Smooth muscle cell (in vitro differentiated cells): ENCODE results near the gene TMPRSS13. TPM values are rescaled to one million over a fixed set of nuclear protein-coding genes. Genes with fewer than 3 reads are reported as not detected.

Experiments
- DNase-seq: peaks from one replicate; lab custom pipeline; 2025; ENCODE audit not compliant: unreplicated experiment; lab: John Stamatoyannopoulos, UW
- H2AFZ ChIP-seq: fragments of 200-600 bp; sonication (generic); 2 replicates; pipeline ENCODE4 v1.6.0; 2016; ENCODE audit warnings: antibody characterized with exemption, low read depth, mild to moderate bottlenecking
- H3F3A ChIP-seq: fragments of 200-600 bp; sonication (generic); 2 replicates; pipeline ENCODE4 v1.6.0; 2017; ENCODE audit warnings: antibody characterized with exemption, low read depth
- H3K27ac ChIP-seq: fragments of 200-600 bp; sonication (generic); 2 replicates; pipeline ENCODE4 v1.5.1; 2016; ENCODE audit warnings: low read depth, mild to moderate bottlenecking
- H3K27me3 ChIP-seq: fragments of 200-600 bp; sonication (generic); 2 replicates; pipeline ENCODE4 v1.6.1; 2016; ENCODE audit warnings: low read depth, mild to moderate bottlenecking
- H3K36me3 ChIP-seq: fragments of 200-600 bp; sonication (generic); 2 replicates; pipeline ENCODE4 v1.5.1; 2016; ENCODE audit warnings: low read depth
- H3K4me1 ChIP-seq: fragments of 200-600 bp; sonication (generic); 2 replicates; pipeline ENCODE4 v1.5.1; 2016; ENCODE audit warnings: low read depth
- H3K4me2 ChIP-seq: fragments of 200-600 bp; sonication (generic); 2 replicates; pipeline ENCODE4 v1.6.0; 2016; ENCODE audit warnings: mild to moderate bottlenecking
- H3K4me3 ChIP-seq: fragments of 200-600 bp; sonication (generic); 2 replicates; pipeline ENCODE4 v1.5.1; 2016; ENCODE audit warnings: mild to moderate bottlenecking
- H3K79me2 ChIP-seq: fragments of 200-600 bp; sonication (generic); 2 replicates; pipeline ENCODE4 v1.6.0; 2016; ENCODE audit warnings: low read depth, mild to moderate bottlenecking
- H3K9ac ChIP-seq: fragments of 200-600 bp; sonication (generic); 2 replicates; pipeline ENCODE4 v1.6.0; 2016; ENCODE audit warnings: low read depth
- H3K9me3 ChIP-seq: fragments of 200-600 bp; sonication (generic); replicated peaks from 2 replicates; pipeline ENCODE4 v1.5.1; 2016; ENCODE audit warnings: low read depth
- H4K20me1 ChIP-seq: fragments of 200-600 bp; sonication (generic); 2 replicates; pipeline ENCODE4 v1.6.0; 2016; ENCODE audit warnings: low read depth
- WGBS: methylation state at CpG from one replicate; pipeline ENCODE4 v1.1.7; 2016; ENCODE audit warnings: low lambda C conversion rate; 5-methylcytosine and 5-hydroxymethylcytosine counted together
- polyA plus RNA-seq: library from polyadenylated mRNA; unstranded; fragments of >200 nt; fragmentation: Nextera tagmentation; extraction: Ambion mirVana; gene quantifications from 2 replicates; pipeline ENCODE4 v1.2.1, GENCODE V29; 2016
- total RNA-seq: library from RNA; depleted of rRNA; stranded (reverse); fragments of >200 nt; gene quantifications from 2 replicates; pipeline ENCODE4 v1.2.3, GENCODE V29; 2014
- TF ChIP-seq, protein P1 (sequence below): fragments of 200-600 bp; sonication (generic); IDR thresholded peaks from 2 replicates; pipeline ENCODE4 v1.5.1; 2017; ENCODE audit warnings: borderline replicate concordance, mild to moderate bottlenecking, antibody characterized with exemption; ENCODE audit not compliant: insufficient read depth, poor library complexity, severe bottlenecking

The TMPRSS13 gene
- total and polyA plus RNA-seq, 2 experiments from 2014 or later, result 0.73 to 1.3 TPM

DNA sequence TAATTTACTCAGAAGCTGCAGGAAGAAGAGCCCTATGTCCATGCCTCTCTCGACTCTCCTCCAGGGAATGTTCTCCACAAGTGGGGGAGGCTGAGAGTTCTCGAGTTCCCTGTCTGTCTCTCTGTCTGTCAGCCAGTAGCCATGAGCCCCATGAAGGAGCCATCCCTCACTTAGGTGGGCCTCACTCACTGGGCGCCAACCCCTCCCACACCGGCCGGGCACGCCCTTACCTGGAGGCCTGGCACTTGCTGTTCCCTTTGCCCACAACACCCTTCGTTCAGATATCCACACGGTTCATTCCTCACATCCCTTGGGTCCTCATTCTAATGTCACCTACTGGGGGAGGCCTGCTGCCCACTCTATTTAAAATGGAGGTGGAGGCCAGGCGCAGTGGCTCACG is 42.8 kb upstream of the TMPRSS13 start:
- Histone ChIP-seq H3K4me1 (no peaks in the 10 kb centered on the region), H3F3A (no peaks in the 10 kb centered on the region), H3K27ac (no peak overlapping the region), H3K9ac (no peak overlapping the region), H3K36me3 (no peaks in the 10 kb centered on the region), H3K9me3 (no peaks in the 10 kb centered on the region), H3K4me2 (no peak overlapping the region), H2AFZ (no peak overlapping the region), H3K27me3 (no peaks in the 10 kb centered on the region), H3K4me3 (no peak overlapping the region), H4K20me1 (no peaks in the 10 kb centered on the region), H3K79me2 (no peaks in the 10 kb centered on the region)
- TF ChIP-seq, protein P1, sequence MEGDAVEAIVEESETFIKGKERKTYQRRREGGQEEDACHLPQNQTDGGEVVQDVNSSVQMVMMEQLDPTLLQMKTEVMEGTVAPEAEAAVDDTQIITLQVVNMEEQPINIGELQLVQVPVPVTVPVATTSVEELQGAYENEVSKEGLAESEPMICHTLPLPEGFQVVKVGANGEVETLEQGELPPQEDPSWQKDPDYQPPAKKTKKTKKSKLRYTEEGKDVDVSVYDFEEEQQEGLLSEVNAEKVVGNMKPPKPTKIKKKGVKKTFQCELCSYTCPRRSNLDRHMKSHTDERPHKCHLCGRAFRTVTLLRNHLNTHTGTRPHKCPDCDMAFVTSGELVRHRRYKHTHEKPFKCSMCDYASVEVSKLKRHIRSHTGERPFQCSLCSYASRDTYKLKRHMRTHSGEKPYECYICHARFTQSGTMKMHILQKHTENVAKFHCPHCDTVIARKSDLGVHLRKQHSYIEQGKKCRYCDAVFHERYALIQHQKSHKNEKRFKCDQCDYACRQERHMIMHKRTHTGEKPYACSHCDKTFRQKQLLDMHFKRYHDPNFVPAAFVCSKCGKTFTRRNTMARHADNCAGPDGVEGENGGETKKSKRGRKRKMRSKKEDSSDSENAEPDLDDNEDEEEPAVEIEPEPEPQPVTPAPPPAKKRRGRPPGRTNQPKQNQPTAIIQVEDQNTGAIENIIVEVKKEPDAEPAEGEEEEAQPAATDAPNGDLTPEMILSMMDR, result no peak
- 95% methylated on average over 10 of the region's 10 CpGs for WGBS
- no peak for DNase-seq

DNA sequence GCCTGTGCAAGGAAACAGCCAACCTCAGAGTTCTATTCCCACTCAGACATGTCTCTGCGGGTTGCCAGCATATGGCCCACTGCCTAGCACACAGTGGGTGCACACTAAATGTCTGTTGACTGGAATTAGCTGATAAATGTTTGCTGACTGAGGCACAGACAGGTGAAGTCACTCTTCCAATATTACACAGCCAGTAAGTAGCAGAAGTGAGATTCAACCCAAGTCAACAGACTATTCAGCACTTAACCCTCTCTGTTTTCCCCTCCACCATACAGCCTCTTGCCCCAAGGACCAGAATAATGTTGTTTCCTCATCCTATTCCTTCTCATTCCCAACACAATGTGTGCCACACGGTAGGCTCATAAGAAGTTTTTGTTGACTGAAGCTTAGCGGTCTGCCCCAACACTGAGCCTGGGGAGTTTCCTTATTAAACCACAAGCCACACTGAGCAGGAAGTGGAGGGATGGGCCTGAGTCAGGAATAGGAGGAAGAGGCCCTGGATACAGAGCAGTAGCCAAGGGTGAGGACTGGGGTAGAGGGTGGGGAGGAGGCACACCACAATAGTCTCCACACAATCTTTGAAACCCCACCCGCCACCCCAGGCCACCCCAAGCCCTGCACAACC is 41.3 kb upstream of the TMPRSS13 start:
- 73% methylated on average over 4 of the region's 4 CpGs for WGBS
- Histone ChIP-seq H3K4me3 (no peak overlapping the region), H3K27me3 (no peaks in the 10 kb centered on the region), H3K27ac (no peak overlapping the region), H3F3A (no peaks in the 10 kb centered on the region), H3K9ac (no peak overlapping the region), H2AFZ (no peak overlapping the region), H4K20me1 (no peaks in the 10 kb centered on the region), H3K36me3 (no peaks in the 10 kb centered on the region), H3K79me2 (no peaks in the 10 kb centered on the region), H3K4me2 (no peak overlapping the region), H3K9me3 (no peaks in the 10 kb centered on the region), H3K4me1 (no peaks in the 10 kb centered on the region)
- no peak for DNase-seq
- TF ChIP-seq, protein P1, result no peak

DNA sequence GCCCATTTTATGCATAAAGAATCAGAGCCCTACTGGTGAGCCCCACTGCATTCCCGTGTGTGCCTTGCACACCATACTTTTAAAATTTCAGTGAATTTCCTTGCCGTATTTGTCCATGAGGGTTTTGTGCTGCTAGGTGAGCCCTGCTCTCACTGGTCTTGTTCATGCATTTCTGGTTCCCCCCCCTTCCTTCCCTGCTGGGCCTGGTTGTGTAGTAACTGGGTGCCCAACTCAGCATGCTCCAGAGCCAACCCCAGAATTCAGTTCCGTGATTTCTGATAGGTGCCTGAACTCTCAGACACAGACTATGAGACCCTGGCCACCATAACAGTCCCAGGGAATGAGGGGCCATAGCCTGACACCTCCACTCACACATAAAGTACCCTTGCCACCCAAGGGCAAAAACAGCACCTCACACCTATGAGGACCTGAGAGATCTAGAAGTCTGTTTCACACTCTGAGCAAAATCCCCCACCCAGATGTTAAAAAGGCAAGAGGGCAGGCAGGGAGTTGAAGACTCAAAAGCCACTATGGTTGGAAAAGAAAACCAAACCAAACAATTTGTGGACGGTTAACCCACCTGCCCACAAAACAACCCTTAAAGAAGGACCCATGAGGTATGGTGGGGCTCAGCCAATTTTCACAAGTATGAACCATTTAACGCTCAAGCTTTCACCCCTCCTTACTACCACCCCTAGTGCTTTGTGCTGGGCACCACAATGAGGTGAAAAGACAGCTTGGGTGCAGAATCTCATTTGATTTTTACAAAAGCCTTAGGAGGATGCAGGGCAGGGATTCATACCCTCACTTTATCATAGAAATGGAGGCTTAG is 40.2 kb upstream of the TMPRSS13 start:
- H3K4me1 ChIP-seq, result no peaks in the 10 kb centered on the region
- TF ChIP-seq, protein P1, result no peak
- no peak overlapping the region for H3K9ac ChIP-seq
- no peaks in the 10 kb centered on the region for H3F3A ChIP-seq
- H3K27me3 ChIP-seq, result no peaks in the 10 kb centered on the region
- H3K36me3 ChIP-seq, result no peaks in the 10 kb centered on the region
- no peak for DNase-seq
- no peak overlapping the region for H3K4me3 ChIP-seq
- H3K4me2 ChIP-seq, result no peak overlapping the region
- H3K27ac ChIP-seq, result no peak overlapping the region
- H2AFZ ChIP-seq, result no peak overlapping the region
- no peaks in the 10 kb centered on the region for H3K79me2 ChIP-seq
- 90% methylated on average over 5 of the region's 5 CpGs for WGBS
- no peaks in the 10 kb centered on the region for H4K20me1 ChIP-seq
- H3K9me3 ChIP-seq, result no peaks in the 10 kb centered on the region

DNA sequence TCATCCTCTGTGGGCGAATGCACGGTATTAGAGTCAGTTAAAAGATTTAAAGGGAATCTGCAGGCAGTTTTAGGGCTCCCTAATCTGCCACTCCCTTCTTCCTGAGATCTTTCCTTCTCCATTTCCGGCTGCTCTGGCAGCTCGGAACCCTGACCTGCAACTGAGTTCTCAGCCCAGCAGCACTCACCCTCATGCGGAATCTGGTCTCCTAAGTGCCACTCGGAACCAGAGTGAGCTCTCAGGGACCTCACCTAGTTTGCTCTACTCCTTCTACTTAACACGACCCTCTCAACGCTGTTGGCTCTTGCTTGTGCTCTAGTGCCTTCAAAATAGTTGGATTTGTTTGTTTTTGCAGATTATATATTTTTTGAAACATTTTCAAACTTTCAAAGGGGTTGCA is 37.7 kb upstream of the TMPRSS13 start:
- H3K27me3 ChIP-seq, result no peaks in the 10 kb centered on the region
- no peaks in the 10 kb centered on the region for H3K36me3 ChIP-seq
- no peak overlapping the region for H2AFZ ChIP-seq
- H3K4me2 ChIP-seq, result no peak overlapping the region
- no peaks in the 10 kb centered on the region for H3K79me2 ChIP-seq
- no peaks in the 10 kb centered on the region for H4K20me1 ChIP-seq
- no peak for DNase-seq
- 82% methylated on average over 8 of the region's 8 CpGs for WGBS
- H3K4me3 ChIP-seq, result no peak overlapping the region
- H3F3A ChIP-seq, result no peaks in the 10 kb centered on the region
- H3K27ac ChIP-seq, result no peak overlapping the region
- no peaks in the 10 kb centered on the region for H3K9me3 ChIP-seq
- no peaks in the 10 kb centered on the region for H3K4me1 ChIP-seq
- TF ChIP-seq, protein P1, result no peak
- H3K9ac ChIP-seq, result no peak overlapping the region
